Keratinocyte (primary cell): ENCODE measurements around the gene NAPB. TPM values are rescaled to one million over a fixed set of nuclear protein-coding genes. Genes with fewer than 3 reads are reported as not detected.
A peak's percentile ranks its signal among the peaks of the same experiment; 100 is the strongest.

Experiments
- DNase-seq: peaks from one replicate; pipeline ENCODE4 v3.0.0-alpha.2; 2011; ENCODE audit warnings: low read depth, missing footprints, low spot score
- FAIRE-seq: peaks from 2 replicates; lab custom pipeline; 2011; peaks lifted over from hg19 to GRCh38; lab: Jason Lieb, UNC
- H2AFZ ChIP-seq: 2 replicates; pipeline ENCODE4 v1.6.0; 2012; ENCODE audit warnings: low read length, control low read depth, inconsistent platforms; ENCODE audit not compliant: control insufficient read depth
- H3K27ac ChIP-seq: 2 replicates; pipeline ENCODE4 v1.5.1; 2011; ENCODE audit warnings: low read length; ENCODE audit not compliant: control insufficient read depth, insufficient read depth
- H3K27me3 ChIP-seq: 3 replicates; pipeline ENCODE4 v1.6.0; 2011; ENCODE audit warnings: low read length; ENCODE audit not compliant: control insufficient read depth, insufficient read depth; ENCODE audit errors: extremely low read depth
- H3K36me3 ChIP-seq, 2 experiments: 2 replicates in 1 of 2; 3 replicates in 1 of 2; pipeline ENCODE4 v1.5.1; 2011; ENCODE audit warnings: low read length in 2 of 2, mild to moderate bottlenecking in 1 of 2; ENCODE audit not compliant: control insufficient read depth in 2 of 2, insufficient read depth in 2 of 2; ENCODE audit errors: extremely low read depth in 1 of 2
- H3K4me1 ChIP-seq: 3 replicates; pipeline ENCODE4 v1.5.1; 2011; ENCODE audit warnings: low read length; ENCODE audit not compliant: control insufficient read depth, insufficient read depth; ENCODE audit errors: extremely low read depth
- H3K4me2 ChIP-seq: 3 replicates; pipeline ENCODE4 v1.6.0; 2011; ENCODE audit warnings: low read depth, low read length; ENCODE audit not compliant: control insufficient read depth, insufficient read depth; ENCODE audit errors: extremely low read depth
- H3K4me3 ChIP-seq, 3 experiments: fragments of 200-600 bp in 1 of 3; sonication (generic) in 1 of 3; 2 replicates in 2 of 3; 3 replicates in 1 of 3; pipeline ENCODE4 v1.5.1; 2011 to 2016; ENCODE audit warnings: low read length in 3 of 3, mild to moderate bottlenecking in 3 of 3, control low read depth in 2 of 3, inconsistent platforms in 1 of 3, low read depth in 1 of 3, mixed read lengths in 1 of 3, mixed run types in 1 of 3, moderate library complexity in 1 of 3; ENCODE audit not compliant: control insufficient read depth in 2 of 3, insufficient read depth in 2 of 3; ENCODE audit errors: extremely low read depth in 1 of 3
- H3K79me2 ChIP-seq: 2 replicates; pipeline ENCODE4 v1.6.0; 2012; ENCODE audit warnings: low read length; ENCODE audit not compliant: control insufficient read depth, insufficient read depth
- H3K9ac ChIP-seq: 3 replicates; pipeline ENCODE4 v1.6.0; 2011; ENCODE audit warnings: low read length; ENCODE audit not compliant: control insufficient read depth, insufficient read depth; ENCODE audit errors: extremely low read depth
- H3K9me1 ChIP-seq: 3 replicates; pipeline ENCODE4 v1.6.0; 2011; ENCODE audit warnings: low read length; ENCODE audit not compliant: control insufficient read depth, insufficient read depth; ENCODE audit errors: extremely low read depth
- H3K9me3 ChIP-seq: 2 replicates; pipeline ENCODE4 v1.5.1; 2012; ENCODE audit warnings: low read depth, low read length; ENCODE audit not compliant: control insufficient read depth
- H4K20me1 ChIP-seq: 3 replicates; pipeline ENCODE4 v1.6.0; 2011; ENCODE audit warnings: low read length; ENCODE audit not compliant: control insufficient read depth, insufficient read depth; ENCODE audit errors: extremely low read depth
- EZH2 ChIP-seq: IDR thresholded peaks from one replicate; pipeline ENCODE4 v1.6.1; 2012; ENCODE audit warnings: inconsistent platforms, mild to moderate bottlenecking, low read length, moderate library complexity
- dilution Hi-C: fragments of 300-500 bp; cut with MboI; formaldehyde crosslinking; loops from one replicate; pipeline ENCODE4 v1.7.0; 2020; ENCODE audit warnings: low sequenced_read_pairs; ENCODE audit not compliant: extremely low pct_ligation_motif_present
- polyA plus RNA-seq, 5 experiments: library from polyadenylated mRNA; depleted of rRNA in 3 of 5; stranded (reverse) in 3 of 5; stranded (forward) in 1 of 5; unstranded in 1 of 5; fragments of >200 nt; gene quantifications; 1 replicate in 1 of 5; 2 replicates in 3 of 5; 3 replicates in 1 of 5; pipeline versions ENCODE4 v1.2.1 to v1.2.3, GENCODE V29; 2011 to 2012; ENCODE audit warnings: missing spikeins in 2 of 5, low read depth in 1 of 5, low replicate concordance in 1 of 5
- TF ChIP-seq, protein P1 (sequence below), 3 experiments: IDR thresholded peaks in 1 of 3; conservative IDR thresholded peaks in 1 of 3; optimal IDR thresholded peaks in 1 of 3; 2 replicates in 2 of 3; 3 replicates in 1 of 3; pipeline versions ENCODE3 to v1.5.1; 2011; ENCODE audit warnings: low read length in 3 of 3, mild to moderate bottlenecking in 3 of 3, moderate library complexity in 2 of 3, control low read depth in 1 of 3, inconsistent platforms in 1 of 3; ENCODE audit not compliant: insufficient read depth in 2 of 3; ENCODE audit errors: extremely low read depth in 1 of 3

Gene NAPB
- polyA plus RNA-seq, 1 donor (not counting 4 experiments of a cell fraction or from before 2014, with no cell fraction given), result 11.6 TPM

DNA sequence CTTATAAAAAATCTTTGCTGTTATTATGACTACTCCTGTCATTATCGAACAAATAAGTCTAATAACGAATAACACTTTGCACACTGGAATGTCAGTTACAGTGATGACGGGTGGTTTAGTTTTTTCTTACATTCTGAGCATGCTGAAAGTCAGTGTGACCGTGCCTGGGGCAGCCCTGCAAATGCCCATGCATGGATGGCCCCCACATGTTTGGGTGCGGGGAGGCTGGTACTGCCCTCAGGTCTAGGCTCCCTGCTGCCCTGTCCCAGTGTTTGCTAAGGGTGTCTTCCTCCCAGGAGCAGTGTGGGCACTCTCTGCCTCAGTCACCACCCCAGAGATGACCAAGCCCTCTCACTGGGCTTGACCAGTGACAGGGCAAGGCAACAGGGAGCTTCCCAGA lies 21.1 kb upstream of the NAPB start:
- Histone ChIP-seq H3K9me1 (peaks cover 2% of the 10 kb centered on the region), H3K79me2 (no peaks in the 10 kb centered on the region), H2AFZ (no peak overlapping the region), H3K4me3 (no peak overlapping the region), H3K27ac (no peak overlapping the region), H4K20me1 (no peaks in the 10 kb centered on the region), H3K36me3 (no peaks in the 10 kb centered on the region), H3K9me3 (no peaks in the 10 kb centered on the region), H3K4me2 (no peak overlapping the region), H3K9ac (no peak overlapping the region), H3K4me1 (peaks cover 10% of the 10 kb centered on the region), H3K27me3 (no peaks in the 10 kb centered on the region)
- FAIRE-seq (no peak), DNase-seq (no peak)
- no peak for TF ChIP-seq EZH2
- TF ChIP-seq, protein P1, sequence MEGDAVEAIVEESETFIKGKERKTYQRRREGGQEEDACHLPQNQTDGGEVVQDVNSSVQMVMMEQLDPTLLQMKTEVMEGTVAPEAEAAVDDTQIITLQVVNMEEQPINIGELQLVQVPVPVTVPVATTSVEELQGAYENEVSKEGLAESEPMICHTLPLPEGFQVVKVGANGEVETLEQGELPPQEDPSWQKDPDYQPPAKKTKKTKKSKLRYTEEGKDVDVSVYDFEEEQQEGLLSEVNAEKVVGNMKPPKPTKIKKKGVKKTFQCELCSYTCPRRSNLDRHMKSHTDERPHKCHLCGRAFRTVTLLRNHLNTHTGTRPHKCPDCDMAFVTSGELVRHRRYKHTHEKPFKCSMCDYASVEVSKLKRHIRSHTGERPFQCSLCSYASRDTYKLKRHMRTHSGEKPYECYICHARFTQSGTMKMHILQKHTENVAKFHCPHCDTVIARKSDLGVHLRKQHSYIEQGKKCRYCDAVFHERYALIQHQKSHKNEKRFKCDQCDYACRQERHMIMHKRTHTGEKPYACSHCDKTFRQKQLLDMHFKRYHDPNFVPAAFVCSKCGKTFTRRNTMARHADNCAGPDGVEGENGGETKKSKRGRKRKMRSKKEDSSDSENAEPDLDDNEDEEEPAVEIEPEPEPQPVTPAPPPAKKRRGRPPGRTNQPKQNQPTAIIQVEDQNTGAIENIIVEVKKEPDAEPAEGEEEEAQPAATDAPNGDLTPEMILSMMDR (optimal IDR thresholded peaks at IDR 0.05 in 1 of 3, IDR thresholded peaks at IDR 0.05 in 1 of 3, conservative IDR thresholded peaks at IDR 0.05 in 1 of 3; ENCODE audit: extremely low read depth in 1 of 3, insufficient read depth in 2 of 3, low read length in 3 of 3), result no peak
- dilution Hi-C loops, result no loop called here

DNA sequence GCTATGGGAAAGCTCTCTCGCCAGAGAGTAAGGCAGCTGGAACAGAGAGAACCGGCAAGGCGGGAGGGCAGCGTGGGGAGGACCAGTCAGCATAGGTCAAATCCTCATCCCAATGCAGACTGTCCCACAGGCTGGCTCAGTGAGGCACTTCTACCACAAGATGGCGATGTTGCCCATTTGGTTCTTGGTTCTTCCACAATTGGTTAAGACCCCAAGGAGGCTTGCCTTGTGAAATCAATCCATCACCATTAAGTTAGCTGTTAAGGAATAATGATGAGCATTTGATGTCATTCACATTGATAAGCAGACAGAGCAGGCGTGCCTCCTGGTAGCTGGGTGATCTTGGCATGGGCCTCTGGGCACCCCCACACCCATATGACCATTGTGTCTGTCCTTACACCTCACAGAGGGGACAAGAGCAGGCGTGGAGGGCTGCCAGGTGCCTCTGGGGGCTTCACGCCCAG lies 20.6 kb upstream of the NAPB start:
- Histone ChIP-seq H2AFZ (no peak overlapping the region), H3K27me3 (no peaks in the 10 kb centered on the region), H3K4me3 (no peak overlapping the region), H4K20me1 (no peaks in the 10 kb centered on the region), H3K4me1 (peaks cover 10% of the 10 kb centered on the region), H3K9me3 (no peaks in the 10 kb centered on the region), H3K4me2 (no peak overlapping the region), H3K9ac (no peak overlapping the region), H3K36me3 (no peaks in the 10 kb centered on the region), H3K79me2 (no peaks in the 10 kb centered on the region), H3K9me1 (peaks cover 2% of the 10 kb centered on the region), H3K27ac (no peak overlapping the region)
- dilution Hi-C loops, result no loop called here
- TF ChIP-seq, protein P1 (optimal IDR thresholded peaks at IDR 0.05 in 1 of 3, IDR thresholded peaks at IDR 0.05 in 1 of 3, conservative IDR thresholded peaks at IDR 0.05 in 1 of 3; ENCODE audit: extremely low read depth in 1 of 3, insufficient read depth in 2 of 3, low read length in 3 of 3), result peak; percentile 92 to 97 (median 95)
- TF ChIP-seq EZH2, result no peak
- no peak for DNase-seq
- peak; percentile 67 for FAIRE-seq
